Dermis blood vessel endothelial cell (primary cell): ENCODE measurements around the gene LMAN2. TPM values are rescaled to one million over a fixed set of nuclear protein-coding genes. Genes with fewer than 3 reads are reported as not detected.
"Not testable (repeated sequence)": the region's sequence is repeated elsewhere in the genome, so short reads cannot be mapped to it uniquely, and the experiment has no call there.

Experiments used
- DNase-seq: peaks from one replicate; pipeline ENCODE4 v3.0.0; 2010
- total RNA-seq: library from RNA; depleted of rRNA; stranded (reverse); fragments of >200 nt; gene quantifications from 2 replicates; pipeline ENCODE4 v1.2.3, GENCODE V29; 2014

Gene LMAN2
- total RNA-seq, 1 donor from 2014 or later = 407 TPM

DNA sequence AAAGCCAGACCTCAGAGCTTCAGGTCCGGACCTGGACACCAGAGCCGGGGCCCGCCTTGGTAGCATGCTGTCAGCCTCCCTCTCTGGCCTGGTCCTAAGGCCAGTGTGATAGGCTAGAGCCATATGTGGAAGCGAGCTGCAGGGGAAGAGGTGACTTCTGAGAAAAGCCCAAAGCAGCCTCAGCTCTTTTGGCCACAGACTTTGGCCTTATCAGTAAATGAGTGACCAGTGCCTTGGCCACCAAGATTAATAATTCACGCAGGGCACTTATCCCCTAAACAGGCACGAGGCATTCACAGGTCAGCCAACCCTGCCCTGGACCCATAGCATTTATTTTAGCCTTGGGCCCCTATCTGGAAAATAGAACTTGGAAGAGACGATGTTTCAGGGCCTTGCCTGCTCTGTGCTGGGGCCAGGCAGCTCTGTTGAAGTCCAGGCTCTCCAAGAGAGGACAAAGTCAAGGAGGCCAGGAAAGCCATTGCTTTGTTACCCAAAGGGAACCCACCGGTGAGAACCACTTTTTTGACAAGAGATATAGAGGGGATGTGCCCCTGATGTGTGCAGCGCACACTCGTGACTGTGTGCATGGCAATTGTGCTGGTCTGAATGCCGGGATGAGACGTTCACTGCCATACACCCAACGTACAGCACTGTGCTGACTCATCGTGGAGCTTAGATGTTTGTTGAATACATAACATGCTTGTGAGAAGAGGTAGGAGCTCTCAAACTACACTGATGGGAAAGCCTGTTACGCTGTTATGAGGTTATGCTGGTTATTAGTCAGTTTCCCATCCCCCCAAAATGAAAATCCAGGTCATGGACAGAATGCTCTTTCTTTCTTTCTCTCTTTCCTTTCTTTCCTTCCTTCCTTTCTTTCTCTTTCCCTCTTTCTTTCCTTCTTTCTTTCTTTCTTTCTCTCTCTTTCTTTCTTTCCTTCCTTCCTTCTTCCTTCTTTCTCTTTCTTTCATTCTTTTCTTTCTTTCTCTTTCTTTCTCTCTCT is 27.7 kb upstream of the LMAN2 start:
- peak; percentile 41 for DNase-seq

GRCh38 chr5:177377851-177378776 is 26.6 kb upstream of the LMAN2 start:
- DNase-seq = no peak

DNA sequence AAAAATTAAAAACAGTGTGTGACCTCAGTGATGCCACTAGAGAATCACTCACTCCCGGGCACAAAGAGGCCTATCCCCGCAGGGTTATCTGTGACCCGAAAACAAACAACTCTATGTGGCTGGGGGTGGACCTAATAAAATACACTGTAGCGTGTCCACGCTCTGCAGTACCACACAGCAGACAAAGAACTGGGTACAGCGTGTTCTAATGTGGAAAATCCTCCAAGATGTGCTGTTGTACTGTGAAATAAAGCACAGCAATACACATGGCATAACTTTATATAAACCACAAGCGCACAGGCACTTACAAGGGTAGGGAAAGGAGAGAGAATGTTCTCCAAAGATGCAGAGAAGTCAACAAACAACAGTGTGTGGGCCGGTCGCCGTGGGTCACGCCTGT is 24.6 kb upstream of the LMAN2 start:
- DNase-seq = no peak

GRCh38 chr5:177375516-177375915 is 24.0 kb upstream of the LMAN2 start:
- not testable (repeated sequence) for DNase-seq

DNA sequence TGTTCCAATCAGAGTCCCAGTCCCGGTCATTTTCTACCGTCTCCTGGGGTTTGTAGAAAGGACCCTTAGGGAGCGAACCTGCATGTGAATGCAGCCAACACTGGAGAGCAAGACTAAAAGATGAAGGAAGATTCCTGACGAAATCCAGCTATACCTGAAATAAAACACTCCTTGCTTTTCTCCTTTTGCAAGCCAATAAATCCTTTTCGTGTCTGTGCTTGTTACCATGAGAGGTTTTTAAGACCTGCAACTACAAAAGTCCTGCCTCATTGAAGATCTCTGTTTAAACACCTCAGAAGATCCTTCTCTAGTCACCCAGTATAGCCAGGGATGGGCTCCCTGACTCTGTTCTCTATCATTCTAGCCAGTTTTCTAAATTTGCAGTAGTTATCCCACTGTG is 22.7 kb upstream of the LMAN2 start:
- no peak for DNase-seq

DNA sequence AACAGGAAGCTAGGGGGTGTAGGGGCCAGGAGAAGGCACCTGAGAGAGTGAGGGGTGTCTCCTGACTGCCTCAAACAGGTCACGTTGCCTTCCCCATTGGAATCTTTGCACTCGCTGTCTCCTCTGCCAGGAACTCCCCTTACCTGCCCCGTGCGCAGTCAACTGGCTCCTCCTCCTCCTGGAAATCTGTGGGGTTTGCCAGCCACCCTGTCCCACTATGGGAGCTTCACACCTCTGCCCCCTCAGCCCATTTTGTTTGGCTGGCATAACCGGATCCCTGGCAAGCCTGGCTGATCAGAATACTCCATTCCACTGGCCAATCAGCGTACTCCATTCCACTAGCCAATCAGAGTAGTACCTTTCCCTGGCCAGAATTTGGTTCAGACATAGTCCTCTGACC is 22.3 kb upstream of the LMAN2 start:
- DNase-seq = no peak

DNA sequence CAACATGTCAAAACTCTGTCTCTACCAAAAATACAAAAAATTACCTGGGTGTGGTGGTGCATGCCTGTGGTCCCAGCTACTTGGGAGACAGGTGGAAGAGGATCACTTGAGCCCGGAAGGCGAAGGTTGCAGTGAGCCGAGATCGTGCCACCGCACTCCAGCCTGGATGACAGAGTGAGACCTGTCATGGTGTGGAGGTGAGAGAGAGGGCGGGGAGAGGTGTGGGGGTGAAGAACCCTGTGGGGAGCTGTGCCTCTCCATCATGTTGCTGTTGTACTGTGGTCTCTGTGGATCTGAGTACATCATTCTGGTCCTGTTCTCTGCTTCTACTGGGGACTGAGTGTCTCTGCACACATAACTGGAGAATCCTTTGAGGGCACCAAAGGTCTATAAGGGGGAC is 21.4 kb upstream of the LMAN2 start:
- no peak for DNase-seq

- no peak for DNase-seq
Measured at GRCh38 chr5:177372034-177372896, 20.8 kb upstream of the LMAN2 start.

GRCh38 chr5:177371120-177372033 is 19.9 kb upstream of the LMAN2 start:
- DNase-seq = no peak

DNA sequence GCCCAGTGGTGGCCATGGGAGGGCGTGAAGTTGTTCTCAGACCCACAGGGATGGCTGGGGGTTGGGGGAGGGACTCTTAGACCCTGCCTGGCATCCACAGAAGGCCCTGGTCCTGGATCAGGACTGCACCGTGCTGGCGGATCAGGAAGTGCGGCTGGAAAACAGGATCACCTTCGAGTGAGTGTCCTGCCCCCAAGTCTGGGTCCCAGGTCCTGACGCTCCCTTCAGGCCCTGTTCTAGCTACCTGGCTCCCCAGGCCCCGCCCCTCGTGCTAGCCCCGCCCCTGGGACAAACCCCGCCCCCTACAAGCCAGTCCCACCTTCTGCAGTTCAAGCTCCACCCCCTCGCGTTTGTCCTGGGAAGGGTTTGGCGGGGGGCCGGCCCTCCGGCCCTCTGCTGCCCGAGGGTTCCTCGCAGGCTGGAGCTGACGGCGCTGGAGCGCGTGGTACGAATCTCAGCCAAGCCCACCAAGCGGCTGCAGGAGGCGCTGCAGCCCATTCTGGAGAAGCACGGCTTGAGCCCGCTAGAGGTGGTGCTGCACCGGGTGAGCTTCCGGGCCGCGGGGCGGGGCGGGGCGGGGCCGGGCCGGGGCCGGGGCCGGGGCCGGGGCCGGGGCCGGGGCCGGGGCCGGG is 19.1 kb upstream of the LMAN2 start:
- peak; percentile 93 for DNase-seq

DNA sequence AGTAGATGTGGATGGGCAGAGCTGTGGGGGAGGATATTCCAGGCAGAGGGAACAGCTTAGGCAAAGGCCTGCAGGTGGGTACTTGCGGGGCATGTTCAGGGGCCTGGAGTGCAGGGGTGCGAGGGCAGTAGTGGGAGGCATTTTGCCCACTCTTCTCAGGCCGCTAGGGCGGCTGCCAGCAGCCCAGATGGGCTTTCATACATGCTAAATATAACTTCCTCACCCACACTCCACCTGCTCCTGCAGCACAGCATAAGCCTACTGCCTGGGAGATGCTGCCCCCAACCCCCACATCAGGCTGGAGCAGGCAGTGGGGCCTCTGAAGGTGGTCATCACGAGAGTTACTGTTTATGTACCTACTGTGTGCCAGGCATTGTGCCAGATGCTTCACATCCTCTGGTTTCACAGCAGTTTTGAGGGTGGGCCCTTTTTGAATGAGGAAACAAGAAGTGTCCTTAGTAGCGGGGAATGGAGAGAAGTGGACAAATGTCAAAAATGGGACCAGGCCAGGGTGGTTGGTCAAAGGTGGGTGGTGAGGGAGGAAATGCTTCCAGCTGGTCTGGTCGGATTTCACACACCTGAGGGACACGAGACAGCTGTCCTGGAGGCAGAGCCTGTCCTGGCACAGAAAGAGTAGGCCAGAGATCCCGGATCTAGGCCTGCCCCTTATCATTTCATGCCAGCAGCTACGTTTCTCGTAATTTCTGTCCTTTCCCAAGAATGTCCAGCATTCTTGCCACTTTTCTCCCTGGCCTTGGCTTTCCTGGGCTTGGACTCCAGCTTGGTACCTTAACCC is 18.4 kb upstream of the LMAN2 start:
- no peak for DNase-seq

- peak; percentile 58 for DNase-seq
Measured at GRCh38 chr5:177368869-177369644, 17.6 kb upstream of the LMAN2 start.

DNA sequence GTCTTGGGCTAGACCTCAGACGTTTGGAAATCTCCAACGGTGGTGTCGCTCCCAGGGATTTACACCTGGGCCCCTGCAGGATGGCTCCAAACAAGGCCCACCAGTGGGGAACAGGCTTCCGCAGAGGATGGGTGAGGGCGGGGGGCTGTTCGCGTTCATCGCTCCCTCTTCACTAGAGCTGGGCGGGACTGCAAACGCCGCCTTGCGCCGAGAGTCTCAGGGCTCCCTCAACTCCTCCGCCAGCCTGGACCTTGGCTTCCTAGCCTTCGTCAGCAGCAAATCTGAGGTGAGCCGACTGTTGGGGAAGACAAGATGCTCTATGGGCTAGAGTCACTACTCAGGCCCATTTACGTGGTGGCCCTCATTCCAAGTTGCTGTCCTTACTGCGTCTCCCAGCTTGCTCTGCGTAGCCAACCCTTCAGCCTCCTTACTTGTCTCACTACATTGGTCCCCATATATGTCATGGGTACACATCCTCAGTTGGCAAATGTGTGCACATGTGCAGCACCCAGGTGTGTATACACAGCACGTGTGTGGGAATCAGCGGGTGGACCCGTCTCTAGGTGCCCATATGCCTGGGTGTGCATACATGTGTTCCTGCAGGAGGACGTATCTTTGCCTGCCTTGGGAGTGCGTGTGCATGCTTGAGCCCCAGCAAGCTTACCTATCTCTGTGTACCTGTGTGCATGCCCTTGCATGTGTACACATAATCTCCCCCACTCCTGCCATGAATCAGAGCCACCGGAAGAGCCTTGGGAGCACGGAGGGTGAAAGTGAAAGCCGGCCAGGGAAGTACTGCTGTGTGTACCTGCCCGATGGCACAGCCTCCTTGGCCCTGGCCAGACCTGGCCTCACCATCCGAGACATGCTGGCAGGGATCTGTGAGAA is 16.8 kb upstream of the LMAN2 start:
- no peak for DNase-seq

DNA sequence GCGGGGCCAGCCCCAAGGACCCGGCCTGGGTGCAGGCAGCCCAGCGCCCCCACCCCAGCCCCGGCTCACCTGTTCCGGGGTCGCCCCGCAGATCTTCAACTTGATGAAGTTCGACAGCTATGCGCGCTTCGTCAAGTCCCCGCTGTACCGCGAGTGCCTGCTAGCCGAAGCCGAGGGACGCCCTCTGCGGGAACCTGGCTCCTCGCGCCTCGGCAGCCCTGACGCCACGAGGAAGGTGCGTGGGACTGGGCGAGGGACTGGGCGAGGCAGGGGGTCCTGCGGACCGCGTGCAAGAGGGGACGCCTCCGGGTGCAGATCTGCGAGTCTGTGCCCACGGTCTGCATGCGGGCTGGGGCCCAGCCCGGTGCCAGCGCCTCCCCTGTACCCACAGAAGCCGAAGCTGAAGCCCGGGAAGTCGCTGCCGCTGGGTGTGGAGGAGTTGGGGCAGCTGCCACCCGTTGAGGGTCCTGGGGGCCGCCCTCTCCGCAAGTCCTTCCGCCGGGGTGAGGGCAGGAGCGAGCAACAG is 15.9 kb upstream of the LMAN2 start:
- no peak for DNase-seq

- peak; percentile 83 for DNase-seq
Measured at GRCh38 chr5:177366528-177367322, 15.3 kb upstream of the LMAN2 start.

- DNase-seq = no peak
Measured at GRCh38 chr5:177365845-177366527, 14.5 kb upstream of the LMAN2 start.
